Stimulated activated CD4-positive, alpha-beta T cell treated with anti-CD3 and anti-CD28 coated beads, Interleukin-1b, Interleukin-23, amount 100 ng/mL, for 48 hours (primary cell): ENCODE results near the gene DPF1.
A peak's percentile ranks its signal among the peaks of the same experiment; 100 is the strongest.
"Not testable (repeated sequence)": the region's sequence is repeated elsewhere in the genome, so short reads cannot be mapped to it uniquely, and the experiment has no call there.

Source experiments
- DNase-seq: peaks from one replicate; pipeline ENCODE4 v3.0.0-alpha.2; 2020

Gene DPF1

GRCh38 chr19:38250428-38250820, 26.4 kb upstream of the DPF1 start:
- no peak for DNase-seq

- DNase-seq = no peak
These were observed 24.4 kb upstream of the DPF1 start for GRCh38 chr19:38248421-38248820.

GRCh38 chr19:38247734-38248268, 23.8 kb upstream of the DPF1 start:
- DNase-seq = no peak

- no peak for DNase-seq
These were observed 23.1 kb upstream of the DPF1 start for GRCh38 chr19:38247126-38247525.

GRCh38 chr19:38245826-38246498, 21.9 kb upstream of the DPF1 start:
- no peak for DNase-seq

- DNase-seq = no peak
These were observed 19.3 kb upstream of the DPF1 start for GRCh38 chr19:38243279-38243673.

GRCh38 chr19:38239816-38240215, 15.8 kb upstream of the DPF1 start:
- DNase-seq = no peak

GRCh38 chr19:38234615-38235014, 10.6 kb upstream of the DPF1 start:
- DNase-seq = no peak

GRCh38 chr19:38233740-38234251, 9.8 kb upstream of the DPF1 start:
- DNase-seq = peak; percentile 81

GRCh38 chr19:38231918-38232317, 7.9 kb upstream of the DPF1 start:
- DNase-seq = no peak

GRCh38 chr19:38230506-38231133, 6.6 kb upstream of the DPF1 start:
- not testable (repeated sequence) for DNase-seq

GRCh38 chr19:38229585-38230073, 5.6 kb upstream of the DPF1 start:
- peak; percentile 79 for DNase-seq

GRCh38 chr19:38228491-38229439, 4.7 kb upstream of the DPF1 start:
- no peak for DNase-seq

GRCh38 chr19:38228005-38228377, 4.0 kb upstream of the DPF1 start:
- DNase-seq = no peak

- DNase-seq = no peak
These were observed 3.4 kb upstream of the DPF1 start for GRCh38 chr19:38227287-38228004.

- not testable (repeated sequence) for DNase-seq
These were observed 819 bp upstream of the DPF1 start for GRCh38 chr19:38224863-38225218.

- DNase-seq = no peak
These were observed 407 bp downstream of the DPF1 start for GRCh38 chr19:38223617-38224013.

- DNase-seq = no peak
These were observed 901 bp downstream of the DPF1 start for GRCh38 chr19:38223119-38223523.

- DNase-seq = no peak
These were observed 1.8 kb downstream of the DPF1 start for GRCh38 chr19:38221919-38222830.

GRCh38 chr19:38221421-38221820, 2.6 kb downstream of the DPF1 start:
- no peak for DNase-seq

GRCh38 chr19:38219221-38219620, 4.8 kb downstream of the DPF1 start:
- DNase-seq = no peak
